Stimulated activated CD4-positive, alpha-beta T cell treated with anti-CD3 and anti-CD28 coated beads, Interleukin-1b, Interleukin-23, amount 100 ng/mL, for 48 hours (primary cell): ENCODE measurements around the gene TMEM150C.
"Not testable (repeated sequence)": the region's sequence is repeated elsewhere in the genome, so short reads cannot be mapped to it uniquely, and the experiment has no call there.

Source experiments
- DNase-seq: peaks from one replicate; pipeline ENCODE4 v3.0.0-alpha.2; 2020

Gene TMEM150C

GRCh38 chr4:82510216-82510615 is 51.6 kb downstream of the TMEM150C start:
- no peak for DNase-seq

- no peak for DNase-seq
Observed at GRCh38 chr4:82508806-82509428, 52.9 kb downstream of the TMEM150C start.

- no peak for DNase-seq
Observed at GRCh38 chr4:82508011-82508410, 53.8 kb downstream of the TMEM150C start.

GRCh38 chr4:82501154-82501442 is 60.7 kb downstream of the TMEM150C start:
- DNase-seq = no peak

GRCh38 chr4:82500435-82501153 is 61.2 kb downstream of the TMEM150C start:
- no peak for DNase-seq

GRCh38 chr4:82499738-82500434 is 61.9 kb downstream of the TMEM150C start:
- DNase-seq = no peak

GRCh38 chr4:82496349-82496748 is 65.4 kb downstream of the TMEM150C start:
- DNase-seq = no peak

- no peak for DNase-seq
Observed at GRCh38 chr4:82495666-82496065, 66.1 kb downstream of the TMEM150C start.

- no peak for DNase-seq
Observed at GRCh38 chr4:82493721-82494425, 67.9 kb downstream of the TMEM150C start.

GRCh38 chr4:82491251-82491960 is 70.4 kb downstream of the TMEM150C start:
- no peak for DNase-seq

GRCh38 chr4:82489987-82490386 is 71.8 kb downstream of the TMEM150C start:
- DNase-seq = no peak

- DNase-seq = no peak
Observed at GRCh38 chr4:82489076-82489475, 72.7 kb downstream of the TMEM150C start.

- no peak for DNase-seq
Observed at GRCh38 chr4:82484996-82485783, 76.6 kb downstream of the TMEM150C start.

- DNase-seq = no peak
Observed at GRCh38 chr4:82482387-82482786, 79.4 kb downstream of the TMEM150C start.

GRCh38 chr4:82481506-82481840 is 80.3 kb downstream of the TMEM150C start:
- DNase-seq = no peak

- no peak for DNase-seq
Observed at GRCh38 chr4:82480771-82481505, 80.8 kb downstream of the TMEM150C start.

- no peak for DNase-seq
Observed at GRCh38 chr4:82479562-82479961, 82.2 kb downstream of the TMEM150C start.

- not testable (repeated sequence) for DNase-seq
Observed at GRCh38 chr4:82477469-82477868, 84.3 kb downstream of the TMEM150C start.

- DNase-seq = not testable (repeated sequence)
Observed at GRCh38 chr4:82475931-82476330, 85.9 kb downstream of the TMEM150C start.

- no peak for DNase-seq
Observed at GRCh38 chr4:82473621-82474164, 88.1 kb downstream of the TMEM150C start.

- not testable (repeated sequence) for DNase-seq
Observed at GRCh38 chr4:82473080-82473479, 88.7 kb downstream of the TMEM150C start.
